GM18499 (cell line): Measurements from ENCODE around the gene ZC3H4.

Experiments
- ATAC-seq: cut with Tn5 transposase; IDR thresholded peaks from one replicate; pipeline ENCODE4 v1.9.1; 2021; ENCODE audit warnings: moderate number of reproducible peaks; ENCODE audit not compliant: insufficient read depth, unreplicated experiment

Gene ZC3H4

GRCh38 chr19:47023448-47023794 lies 90.2 kb downstream of the ZC3H4 start:
- ATAC-seq = no peak

- ATAC-seq = no peak
Measured at GRCh38 chr19:47022541-47023447, 90.8 kb downstream of the ZC3H4 start.

GRCh38 chr19:47022140-47022536 lies 91.4 kb downstream of the ZC3H4 start:
- ATAC-seq = no peak

GRCh38 chr19:47021536-47022139 lies 91.9 kb downstream of the ZC3H4 start:
- no peak for ATAC-seq

- no peak for ATAC-seq
Measured at GRCh38 chr19:47020992-47021496, 92.5 kb downstream of the ZC3H4 start.

GRCh38 chr19:47020132-47020805 lies 93.3 kb downstream of the ZC3H4 start:
- ATAC-seq = no peak

- ATAC-seq = no peak
Measured at GRCh38 chr19:47019431-47020041, 94.0 kb downstream of the ZC3H4 start, which contains the start of gene NPAS1. NPAS1 (plus strand) TSS chr19:47019837; CDS start chr19:47021048, 1,211 bp downstream.

- ATAC-seq = no peak
Measured at GRCh38 chr19:47018923-47019322, 94.7 kb downstream of the ZC3H4 start.
